Measurements from ENCODE around the gene HAAO.
A peak's percentile ranks its signal among the peaks of the same experiment; 100 is the strongest.

The HAAO gene

DNA sequence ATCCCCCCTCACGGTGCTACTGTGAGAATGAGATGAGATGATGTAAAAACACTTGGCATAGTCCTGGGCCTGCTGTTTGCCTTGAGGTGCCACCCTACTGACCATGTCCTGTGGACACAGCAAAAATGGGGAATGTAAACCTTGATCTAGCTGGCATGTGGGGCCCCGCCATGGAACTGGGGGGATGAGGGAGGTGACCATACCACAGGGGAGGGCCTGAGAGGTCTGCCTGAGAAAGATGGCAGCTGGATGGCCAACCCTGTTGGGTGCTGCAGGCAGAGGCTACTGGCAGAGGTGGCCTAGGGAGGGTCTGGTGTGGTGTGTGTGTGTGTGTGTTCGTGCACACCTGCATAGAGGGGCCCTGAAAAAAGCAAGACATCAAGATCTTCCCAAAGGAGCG, 777 bp downstream of the HAAO start:
- Histone ChIP-seq H3K4me1 (ENCODE audit: control insufficient read depth, insufficient read depth, low read length) (peaks cover 18% of the 10 kb centered on the region), H3K27ac (ENCODE audit: low read depth, low read length) (no peak overlapping the region), H3K9me3 (ENCODE audit: control insufficient read depth, insufficient read depth, low read length) (no peaks in the 10 kb centered on the region), H3K9ac (ENCODE audit: low read depth, low read length) (no peak overlapping the region), H3K36me3 (ENCODE audit: control insufficient read depth, insufficient read depth, low read length) (no peaks in the 10 kb centered on the region), H3K4me3 (ENCODE audit: low read depth, low read length) (peak overlapping the region; percentile 80; the same call in 1 of the 2 replicates), H3K27me3 (ENCODE audit: control insufficient read depth, insufficient read depth, low read length) (peaks cover 33% of the 10 kb centered on the region)

- Histone ChIP-seq H3K27ac (ENCODE audit: low read depth, low read length) (no peak overlapping the region), H3K27me3 (ENCODE audit: control insufficient read depth, insufficient read depth, low read length) (peaks cover 33% of the 10 kb centered on the region), H3K4me3 (ENCODE audit: low read depth, low read length) (no peak overlapping the region), H3K9ac (ENCODE audit: low read depth, low read length) (no peak overlapping the region), H3K36me3 (ENCODE audit: control insufficient read depth, insufficient read depth, low read length) (no peaks in the 10 kb centered on the region), H3K4me1 (ENCODE audit: control insufficient read depth, insufficient read depth, low read length) (peaks cover 17% of the 10 kb centered on the region), H3K9me3 (ENCODE audit: control insufficient read depth, insufficient read depth, low read length) (no peaks in the 10 kb centered on the region)
Measured at GRCh38 chr2:42789751-42790150, 2.6 kb downstream of the HAAO start.

- Histone ChIP-seq H3K4me1 (ENCODE audit: control insufficient read depth, insufficient read depth, low read length) (peaks cover 8% of the 10 kb centered on the region), H3K9ac (ENCODE audit: low read depth, low read length) (no peak overlapping the region)
Measured at GRCh38 chr2:42788882-42789281, 3.5 kb downstream of the HAAO start.

GRCh38 chr2:42788478-42788793, 3.9 kb downstream of the HAAO start:
- Histone ChIP-seq H3K4me3 (ENCODE audit: low read depth, low read length) (no peak overlapping the region), H3K9ac (ENCODE audit: low read depth, low read length) (no peak overlapping the region), H3K27me3 (ENCODE audit: control insufficient read depth, insufficient read depth, low read length) (peaks cover 26% of the 10 kb centered on the region), H3K4me1 (ENCODE audit: control insufficient read depth, insufficient read depth, low read length) (peaks cover 5% of the 10 kb centered on the region; the same call in 1 of the 2 replicates), H3K27ac (ENCODE audit: low read depth, low read length) (no peak overlapping the region), H3K9me3 (ENCODE audit: control insufficient read depth, insufficient read depth, low read length) (no peaks in the 10 kb centered on the region), H3K36me3 (ENCODE audit: control insufficient read depth, insufficient read depth, low read length) (no peaks in the 10 kb centered on the region)

More at GRCh38 chr2:42788882-42789281, 3.5 kb downstream of the HAAO start:
- Histone ChIP-seq H3K27me3 (ENCODE audit: control insufficient read depth, insufficient read depth, low read length) (peaks cover 28% of the 10 kb centered on the region), H3K36me3 (ENCODE audit: control insufficient read depth, insufficient read depth, low read length) (no peaks in the 10 kb centered on the region), H3K4me3 (ENCODE audit: low read depth, low read length) (no peak overlapping the region), H3K27ac (ENCODE audit: low read depth, low read length) (no peak overlapping the region), H3K9me3 (ENCODE audit: control insufficient read depth, insufficient read depth, low read length) (no peaks in the 10 kb centered on the region)

DNA sequence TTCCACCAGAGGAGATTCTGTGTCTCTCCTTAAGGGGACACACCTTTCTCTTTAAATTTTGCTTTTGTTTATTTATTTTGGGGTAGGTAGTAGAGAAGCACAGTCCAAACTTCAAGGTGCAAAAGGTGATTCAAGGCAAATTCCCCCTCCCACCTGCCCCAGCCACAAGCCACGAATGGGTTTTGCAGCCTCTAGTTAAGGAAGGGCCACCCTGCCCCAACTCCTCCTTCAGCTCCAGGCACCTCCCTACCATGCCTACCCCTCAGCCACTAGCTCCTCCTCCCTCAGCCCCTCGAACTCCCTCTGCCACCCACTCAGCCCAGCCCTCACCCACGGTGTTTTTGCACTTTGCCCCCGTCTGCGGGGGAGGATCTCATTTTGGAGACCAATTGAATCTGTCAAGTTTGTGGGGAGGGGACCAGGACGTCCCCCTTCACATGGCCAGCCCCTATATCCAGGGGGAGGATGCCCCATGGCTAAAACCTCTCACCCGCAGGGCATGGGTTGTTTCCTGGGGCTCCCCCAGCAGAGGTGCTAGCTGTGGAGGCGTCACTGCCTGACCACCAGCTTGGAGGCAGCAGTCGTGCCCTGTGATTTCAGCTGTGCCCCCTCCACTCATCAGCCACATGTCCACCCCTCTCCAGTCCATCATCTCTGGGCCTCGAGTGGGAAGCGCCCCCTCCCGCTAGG, 4.5 kb downstream of the HAAO start:
- Histone ChIP-seq H3K36me3 (ENCODE audit: control insufficient read depth, insufficient read depth, low read length) (no peaks in the 10 kb centered on the region), H3K9me3 (ENCODE audit: control insufficient read depth, insufficient read depth, low read length) (no peaks in the 10 kb centered on the region), H3K9ac (ENCODE audit: low read depth, low read length) (no peak overlapping the region), H3K27me3 (ENCODE audit: control insufficient read depth, insufficient read depth, low read length) (peaks cover 21% of the 10 kb centered on the region), H3K4me3 (ENCODE audit: low read depth, low read length) (no peak overlapping the region), H3K4me1 (ENCODE audit: control insufficient read depth, insufficient read depth, low read length) (peaks cover 5% of the 10 kb centered on the region; the same call in 1 of the 2 replicates), H3K27ac (ENCODE audit: low read depth, low read length) (no peak overlapping the region)

GRCh38 chr2:42787424-42787787, 5.0 kb downstream of the HAAO start:
- peaks cover 15% of the 10 kb centered on the region for H3K27me3 ChIP-seq (ENCODE audit: control insufficient read depth, insufficient read depth, low read length)
- no peaks in the 10 kb centered on the region for H3K36me3 ChIP-seq (ENCODE audit: control insufficient read depth, insufficient read depth, low read length)
- no peaks in the 10 kb centered on the region for H3K9me3 ChIP-seq (ENCODE audit: control insufficient read depth, insufficient read depth, low read length)
- H3K27ac ChIP-seq (ENCODE audit: low read depth, low read length), result no peak overlapping the region
- peaks cover 5% of the 10 kb centered on the region; the same call in 1 of the 2 replicates for H3K4me1 ChIP-seq (ENCODE audit: control insufficient read depth, insufficient read depth, low read length)
- no peak overlapping the region for H3K9ac ChIP-seq (ENCODE audit: low read depth, low read length)
- H3K4me3 ChIP-seq (ENCODE audit: low read depth, low read length), result no peak overlapping the region

- no peaks in the 10 kb centered on the region for H3K36me3 ChIP-seq (ENCODE audit: control insufficient read depth, insufficient read depth, low read length)
- no peak overlapping the region for H3K4me3 ChIP-seq (ENCODE audit: low read depth, low read length)
- no peaks in the 10 kb centered on the region; the same call in 1 of the 2 replicates for H3K9me3 ChIP-seq (ENCODE audit: control insufficient read depth, insufficient read depth, low read length)
- H3K9ac ChIP-seq (ENCODE audit: low read depth, low read length), result no peak overlapping the region
- H3K27me3 ChIP-seq (ENCODE audit: control insufficient read depth, insufficient read depth, low read length), result peaks cover 11% of the 10 kb centered on the region
- peaks cover 1% of the 10 kb centered on the region; the same call in 1 of the 2 replicates for H3K4me1 ChIP-seq (ENCODE audit: control insufficient read depth, insufficient read depth, low read length)
- H3K27ac ChIP-seq (ENCODE audit: low read depth, low read length), result no peak overlapping the region
Measured at GRCh38 chr2:42786561-42787345, 5.6 kb downstream of the HAAO start.

GRCh38 chr2:42784204-42784880, 8.0 kb downstream of the HAAO start:
- Histone ChIP-seq H3K9me3 (ENCODE audit: control insufficient read depth, insufficient read depth, low read length) (peaks cover 10% of the 10 kb centered on the region), H3K27me3 (ENCODE audit: control insufficient read depth, insufficient read depth, low read length) (no peaks in the 10 kb centered on the region), H3K27ac (ENCODE audit: low read depth, low read length) (no peak overlapping the region), H3K9ac (ENCODE audit: low read depth, low read length) (no peak overlapping the region), H3K4me3 (ENCODE audit: low read depth, low read length) (no peak overlapping the region), H3K4me1 (ENCODE audit: control insufficient read depth, insufficient read depth, low read length) (no peaks in the 10 kb centered on the region), H3K36me3 (ENCODE audit: control insufficient read depth, insufficient read depth, low read length) (no peaks in the 10 kb centered on the region)

DNA sequence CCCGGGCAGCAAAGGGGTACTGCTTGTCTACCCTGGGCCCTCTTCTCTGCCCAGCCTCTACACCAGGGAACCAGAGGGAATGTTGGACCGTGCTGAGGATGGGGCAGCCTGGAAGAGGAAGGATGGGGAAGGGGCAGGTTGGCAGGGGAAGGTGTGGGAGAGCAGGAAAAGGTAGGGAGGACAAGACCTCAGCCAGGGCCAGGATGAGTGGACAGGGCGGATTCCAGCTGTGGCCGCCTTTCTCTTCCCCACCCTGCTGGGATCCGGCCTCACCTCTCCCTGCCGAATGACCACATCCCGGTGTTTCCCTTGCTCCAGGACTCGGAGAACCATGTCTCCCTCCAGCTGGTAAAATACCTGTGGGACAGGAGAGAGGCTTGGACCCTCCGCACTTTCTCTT, 8.9 kb downstream of the HAAO start:
- peaks cover 12% of the 10 kb centered on the region for H3K9me3 ChIP-seq (ENCODE audit: control insufficient read depth, insufficient read depth, low read length)
- no peaks in the 10 kb centered on the region for H3K4me1 ChIP-seq (ENCODE audit: control insufficient read depth, insufficient read depth, low read length)
- H3K9ac ChIP-seq (ENCODE audit: low read depth, low read length), result no peak overlapping the region
- no peaks in the 10 kb centered on the region for H3K36me3 ChIP-seq (ENCODE audit: control insufficient read depth, insufficient read depth, low read length)
- no peaks in the 10 kb centered on the region for H3K27me3 ChIP-seq (ENCODE audit: control insufficient read depth, insufficient read depth, low read length)
- H3K27ac ChIP-seq (ENCODE audit: low read depth, low read length), result no peak overlapping the region
- no peak overlapping the region for H3K4me3 ChIP-seq (ENCODE audit: low read depth, low read length)

DNA sequence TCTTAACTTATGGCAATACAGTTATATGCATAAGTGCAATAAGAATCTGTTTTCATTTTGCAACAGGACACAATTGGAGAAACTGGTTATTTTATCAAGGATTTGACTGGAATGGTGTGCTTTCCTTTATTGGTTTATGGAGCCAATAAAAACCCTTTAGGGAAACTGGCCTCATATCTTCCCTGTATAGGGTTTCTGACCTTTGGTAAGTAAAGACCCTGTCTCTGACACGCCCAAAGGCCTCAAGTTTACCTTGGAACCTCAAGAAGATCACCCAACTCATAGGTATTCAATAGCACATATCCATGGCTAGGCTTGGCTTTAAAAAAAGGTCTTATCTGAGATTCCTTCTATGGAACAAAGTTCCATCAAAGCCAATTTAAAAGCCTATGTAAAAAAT, 11.2 kb downstream of the HAAO start:
- no peaks in the 10 kb centered on the region for H3K4me1 ChIP-seq (ENCODE audit: control insufficient read depth, insufficient read depth, low read length)
- no peak overlapping the region for H3K4me3 ChIP-seq (ENCODE audit: low read depth, low read length)
- H3K9ac ChIP-seq (ENCODE audit: low read depth, low read length), result no peak overlapping the region
- no peak overlapping the region for H3K27ac ChIP-seq (ENCODE audit: low read depth, low read length)
- peaks cover 29% of the 10 kb centered on the region for H3K9me3 ChIP-seq (ENCODE audit: control insufficient read depth, insufficient read depth, low read length)
- no peaks in the 10 kb centered on the region for H3K36me3 ChIP-seq (ENCODE audit: control insufficient read depth, insufficient read depth, low read length)
- H3K27me3 ChIP-seq (ENCODE audit: control insufficient read depth, insufficient read depth, low read length), result no peaks in the 10 kb centered on the region

Measured in HUES48 (cell line).